ENCODE results near the gene STK32B.
"Not testable (repeated sequence)": the region's sequence is repeated elsewhere in the genome, so short reads cannot be mapped to it uniquely, and the experiment has no call there.

STK32B gene

GRCh38 chr4:5249727-5250126 lies 198.4 kb downstream of the STK32B start:
- Histone ChIP-seq H3K9me3 (no peaks in the 10 kb centered on the region), H3K27me3 (no peaks in the 10 kb centered on the region), H3K4me1 (ENCODE audit: control insufficient read depth in 1 of 2, insufficient read depth in 1 of 2, low read depth in 1 of 2, low read length in 1 of 2) (no peaks in the 10 kb centered on the region), H3K27ac (no peak overlapping the region), H3K36me3 (no peaks in the 10 kb centered on the region), H3K4me3 (ENCODE audit: low read depth in 1 of 2, low read length in 1 of 2) (no peak overlapping the region)
- TF ChIP-seq, protein P1, sequence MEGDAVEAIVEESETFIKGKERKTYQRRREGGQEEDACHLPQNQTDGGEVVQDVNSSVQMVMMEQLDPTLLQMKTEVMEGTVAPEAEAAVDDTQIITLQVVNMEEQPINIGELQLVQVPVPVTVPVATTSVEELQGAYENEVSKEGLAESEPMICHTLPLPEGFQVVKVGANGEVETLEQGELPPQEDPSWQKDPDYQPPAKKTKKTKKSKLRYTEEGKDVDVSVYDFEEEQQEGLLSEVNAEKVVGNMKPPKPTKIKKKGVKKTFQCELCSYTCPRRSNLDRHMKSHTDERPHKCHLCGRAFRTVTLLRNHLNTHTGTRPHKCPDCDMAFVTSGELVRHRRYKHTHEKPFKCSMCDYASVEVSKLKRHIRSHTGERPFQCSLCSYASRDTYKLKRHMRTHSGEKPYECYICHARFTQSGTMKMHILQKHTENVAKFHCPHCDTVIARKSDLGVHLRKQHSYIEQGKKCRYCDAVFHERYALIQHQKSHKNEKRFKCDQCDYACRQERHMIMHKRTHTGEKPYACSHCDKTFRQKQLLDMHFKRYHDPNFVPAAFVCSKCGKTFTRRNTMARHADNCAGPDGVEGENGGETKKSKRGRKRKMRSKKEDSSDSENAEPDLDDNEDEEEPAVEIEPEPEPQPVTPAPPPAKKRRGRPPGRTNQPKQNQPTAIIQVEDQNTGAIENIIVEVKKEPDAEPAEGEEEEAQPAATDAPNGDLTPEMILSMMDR (IDR thresholded peaks at IDR 0.05), result no peak

GRCh38 chr4:5250536-5250935 lies 199.3 kb downstream of the STK32B start:
- not testable (repeated sequence) for H3K27ac ChIP-seq; H3K9me3 ChIP-seq; H3K4me1 ChIP-seq (ENCODE audit: control insufficient read depth in 1 of 2, insufficient read depth in 1 of 2, low read depth in 1 of 2, low read length in 1 of 2); H3K27me3 ChIP-seq; H3K4me3 ChIP-seq (ENCODE audit: low read depth in 1 of 2, low read length in 1 of 2); H3K36me3 ChIP-seq

GRCh38 chr4:5256421-5256820 lies 205.1 kb downstream of the STK32B start:
- H3K9me3 ChIP-seq, result no peaks in the 10 kb centered on the region
- TF ChIP-seq, protein P1 (IDR thresholded peaks at IDR 0.05), result no peak
- H3K27ac ChIP-seq, result no peak overlapping the region
- no peaks in the 10 kb centered on the region for H3K4me1 ChIP-seq (ENCODE audit: control insufficient read depth in 1 of 2, insufficient read depth in 1 of 2, low read depth in 1 of 2, low read length in 1 of 2)
- H3K27me3 ChIP-seq, result no peaks in the 10 kb centered on the region
- H3K36me3 ChIP-seq, result no peaks in the 10 kb centered on the region
- H3K4me3 ChIP-seq (ENCODE audit: low read depth in 1 of 2, low read length in 1 of 2), result no peak overlapping the region

- Histone ChIP-seq H3K9me3 (no peaks in the 10 kb centered on the region), H3K36me3 (no peaks in the 10 kb centered on the region), H3K27me3 (no peaks in the 10 kb centered on the region), H3K27ac (no peak overlapping the region), H3K4me3 (ENCODE audit: low read depth in 1 of 2, low read length in 1 of 2) (no peak overlapping the region), H3K4me1 (ENCODE audit: control insufficient read depth in 1 of 2, insufficient read depth in 1 of 2, low read depth in 1 of 2, low read length in 1 of 2) (no peaks in the 10 kb centered on the region)
- TF ChIP-seq, protein P1 (IDR thresholded peaks at IDR 0.05), result no peak
Observed at GRCh38 chr4:5257086-5257485, 205.8 kb downstream of the STK32B start.

DNA sequence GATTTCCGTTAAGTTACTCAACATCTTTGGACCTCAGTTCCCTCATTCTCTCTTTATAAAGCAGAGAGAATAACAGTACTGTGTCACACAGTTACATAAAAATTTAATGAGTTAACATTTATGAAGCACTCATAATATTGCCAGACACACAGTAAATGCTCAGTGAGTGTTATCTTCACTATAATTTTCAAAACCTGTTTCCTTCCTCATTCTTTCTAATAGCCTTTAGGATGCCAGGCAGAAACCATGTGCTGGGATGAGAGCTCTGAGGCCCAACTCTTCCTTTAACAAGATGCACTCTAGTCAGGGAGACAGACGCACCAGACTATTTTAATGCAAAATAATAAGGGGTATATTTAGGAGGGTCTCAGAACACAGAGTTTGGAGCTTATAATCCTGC lies 208.2 kb downstream of the STK32B start:
- TF ChIP-seq, protein P1 (IDR thresholded peaks at IDR 0.05), result no peak
- H3K4me1 ChIP-seq (ENCODE audit: control insufficient read depth in 1 of 2, insufficient read depth in 1 of 2, low read depth in 1 of 2, low read length in 1 of 2), result no peaks in the 10 kb centered on the region
- H3K36me3 ChIP-seq, result no peaks in the 10 kb centered on the region

GRCh38 chr4:5260121-5260520 lies 208.8 kb downstream of the STK32B start:
- no peaks in the 10 kb centered on the region for H3K27me3 ChIP-seq
- no peaks in the 10 kb centered on the region for H3K36me3 ChIP-seq
- TF ChIP-seq, protein P1 (IDR thresholded peaks at IDR 0.05), result no peak
- no peaks in the 10 kb centered on the region for H3K9me3 ChIP-seq
- no peaks in the 10 kb centered on the region for H3K4me1 ChIP-seq (ENCODE audit: control insufficient read depth in 1 of 2, insufficient read depth in 1 of 2, low read depth in 1 of 2, low read length in 1 of 2)
- H3K4me3 ChIP-seq (ENCODE audit: low read depth in 1 of 2, low read length in 1 of 2), result no peak overlapping the region
- no peak overlapping the region for H3K27ac ChIP-seq

More for the DNA sequence above, 208.2 kb downstream of the STK32B start:
- Histone ChIP-seq H3K9me3 (no peaks in the 10 kb centered on the region), H3K4me3 (ENCODE audit: low read depth in 1 of 2, low read length in 1 of 2) (no peak overlapping the region), H3K27me3 (no peaks in the 10 kb centered on the region), H3K27ac (no peak overlapping the region)

All from neutrophil (primary cell).